Neuronal stem cell (in vitro differentiated cells): Measurements from ENCODE around the gene PIGZ.

ENCODE experiments used
- DNase-seq: peaks from one replicate; pipeline ENCODE4 v3.0.0-alpha.2; 2013; ENCODE audit warnings: low spot score
- H2AFZ ChIP-seq: one replicate; pipeline ENCODE4 v1.6.1; 2013; ENCODE audit warnings: mild to moderate bottlenecking, low read length, inconsistent platforms
- H2AK5ac ChIP-seq: 2 replicates; pipeline ENCODE4 v1.6.1; 2013; ENCODE audit warnings: low read depth, mild to moderate bottlenecking, inconsistent platforms, low read length, moderate library complexity, mixed read lengths
- H2BK120ac ChIP-seq: 2 replicates; pipeline ENCODE4 v1.6.1; 2013; ENCODE audit warnings: low read depth, mild to moderate bottlenecking, inconsistent platforms, low read length, moderate library complexity, mixed read lengths
- H2BK12ac ChIP-seq: one replicate; pipeline ENCODE4 v1.6.1; 2013; ENCODE audit warnings: low read length, inconsistent platforms
- H2BK15ac ChIP-seq: 2 replicates; pipeline ENCODE4 v1.6.1; 2013; ENCODE audit warnings: mild to moderate bottlenecking, low read length, inconsistent platforms, mixed read lengths
- H2BK5ac ChIP-seq: one replicate; pipeline ENCODE4 v1.6.1; 2013; ENCODE audit warnings: inconsistent platforms, mild to moderate bottlenecking, low read length, moderate library complexity
- H3K14ac ChIP-seq: one replicate; pipeline ENCODE4 v1.6.1; 2013; ENCODE audit warnings: low read length, inconsistent platforms
- H3K18ac ChIP-seq: 2 replicates; pipeline ENCODE4 v1.6.1; 2013; ENCODE audit warnings: low read length, inconsistent platforms
- H3K23ac ChIP-seq: 2 replicates; pipeline ENCODE4 v1.6.1; 2013; ENCODE audit warnings: low read depth, mild to moderate bottlenecking, mixed read lengths, low read length, inconsistent platforms; ENCODE audit not compliant: poor library complexity
- H3K27ac ChIP-seq: replicated peaks from 3 replicates; pipeline ENCODE4 v1.5.1; 2013; ENCODE audit warnings: low read length, inconsistent platforms
- H3K27me3 ChIP-seq, 3 experiments: 2 replicates each; pipeline ENCODE4 v1.6.1; 2013; ENCODE audit warnings: low read length in 3 of 3, mild to moderate bottlenecking in 2 of 3, inconsistent platforms in 1 of 3, low read depth in 1 of 3, mixed read lengths in 1 of 3, moderate library complexity in 1 of 3; ENCODE audit not compliant: control insufficient read depth in 3 of 3, insufficient read depth in 3 of 3
- H3K36me3 ChIP-seq, 2 donors: replicated peaks in 1 of 2; 2 replicates each; pipeline ENCODE4 v1.6.1; 2013; ENCODE audit warnings: low read length in 2 of 2; ENCODE audit not compliant: control insufficient read depth in 2 of 2, insufficient read depth in 2 of 2
- H3K4ac ChIP-seq: 2 replicates; pipeline ENCODE4 v1.6.1; 2013; ENCODE audit warnings: inconsistent platforms, mild to moderate bottlenecking, low read length, moderate library complexity
- H3K4me1 ChIP-seq, 2 donors: 1 replicate in 1 of 2; 2 replicates in 1 of 2; pipeline ENCODE4 v1.6.1; 2013; ENCODE audit warnings: low read length in 2 of 2, low read depth in 1 of 2; ENCODE audit not compliant: control insufficient read depth in 2 of 2, insufficient read depth in 1 of 2
- H3K4me2 ChIP-seq: one replicate; pipeline ENCODE4 v1.6.1; 2013; ENCODE audit warnings: mild to moderate bottlenecking, low read length, inconsistent platforms; ENCODE audit not compliant: insufficient read depth, poor library complexity, severe bottlenecking
- H3K4me3 ChIP-seq, 2 donors: 2 replicates each; pipeline ENCODE4 v1.5.1; 2013; ENCODE audit warnings: low read length in 2 of 2, mild to moderate bottlenecking in 2 of 2, inconsistent platforms in 1 of 2, moderate library complexity in 1 of 2
- H3K79me1 ChIP-seq: one replicate; pipeline ENCODE4 v1.6.1; 2013; ENCODE audit warnings: low read depth, mild to moderate bottlenecking, inconsistent platforms, low read length, moderate library complexity
- H3K9ac ChIP-seq: one replicate; pipeline ENCODE4 v1.6.1; 2013; ENCODE audit warnings: mild to moderate bottlenecking, low read depth, low read length, inconsistent platforms; ENCODE audit not compliant: poor library complexity
- H3K9me3 ChIP-seq, 2 donors: replicated peaks in 1 of 2; 2 replicates each; pipeline versions ENCODE3 to v1.6.1; 2013; ENCODE audit warnings: low read length in 2 of 2, mild to moderate bottlenecking in 2 of 2, inconsistent platforms in 1 of 2, low read depth in 1 of 2, mixed read lengths in 1 of 2, moderate library complexity in 1 of 2; ENCODE audit not compliant: control insufficient read depth in 2 of 2, insufficient read depth in 1 of 2
- H4K8ac ChIP-seq: one replicate; pipeline ENCODE4 v1.6.1; 2013; ENCODE audit warnings: low read depth, mild to moderate bottlenecking, inconsistent platforms, low read length, moderate library complexity
- H4K91ac ChIP-seq: one replicate; pipeline ENCODE4 v1.6.1; 2013; ENCODE audit warnings: low read length, low read depth, mild to moderate bottlenecking, inconsistent platforms; ENCODE audit not compliant: poor library complexity
- WGBS, 2 donors: extraction: QIAGEN DNeasy Blood & Tissue Kit; methylation state at CpG; one replicate each; pipeline ENCODE4 v1.1.7; 2013; ENCODE audit warnings: missing lambda C conversion rate in 2 of 2, mixed read lengths in 1 of 2; ENCODE audit not compliant: insufficient read length in 2 of 2, insufficient replicate concordance in 1 of 2; ENCODE audit errors: extremely low coverage in 2 of 2; 5-methylcytosine and 5-hydroxymethylcytosine counted together

PIGZ gene

GRCh38 chr3:197007296-197007940 lies 38.8 kb upstream of the PIGZ start:
- no peak overlapping the region for H2BK12ac ChIP-seq
- DNase-seq: no peak
- H3K4me2 ChIP-seq: no peak overlapping the region
- H2AFZ ChIP-seq: no peak overlapping the region
- no peak overlapping the region for H3K9ac ChIP-seq
- no peak overlapping the region for H2AK5ac ChIP-seq
- no peak overlapping the region for H2BK5ac ChIP-seq
- no peak overlapping the region for H2BK120ac ChIP-seq
- no peak overlapping the region for H4K8ac ChIP-seq
- H3K4ac ChIP-seq: no peak overlapping the region
- H2BK15ac ChIP-seq: no peak overlapping the region
- no peak overlapping the region for H3K14ac ChIP-seq
- H3K23ac ChIP-seq: no peak overlapping the region
- peaks cover 0 to 5% (median 0%) of the 10 kb centered on the region in 3 experiments for H3K27me3 ChIP-seq
- peaks cover 0 to 1% of the 10 kb centered on the region in 2 donors for H3K36me3 ChIP-seq
- H3K4me1 ChIP-seq: peaks cover 10 to 14% of the 10 kb centered on the region in 2 donors
- no peak overlapping the region for H3K18ac ChIP-seq
- H3K9me3 ChIP-seq: peaks cover 0 to 15% of the 10 kb centered on the region in 2 donors
- no peak overlapping the region for H3K27ac ChIP-seq
- no peak overlapping the region for H3K4me3 ChIP-seq
- H3K79me1 ChIP-seq: no peaks in the 10 kb centered on the region
- no peak overlapping the region for H4K91ac ChIP-seq
- no CpG with 5 or more reads among the region's 12 CpGs for WGBS, 2 donors

GRCh38 chr3:197006860-197007259 lies 38.2 kb upstream of the PIGZ start:
- Histone ChIP-seq H2BK15ac (no peak overlapping the region), H3K9ac (no peak overlapping the region), H2BK12ac (no peak overlapping the region), H3K27ac (no peak overlapping the region), H3K23ac (no peak overlapping the region), H3K36me3 (peaks cover 0 to 1% of the 10 kb centered on the region in 2 donors), H2AK5ac (no peak overlapping the region), H3K4me1 (peaks cover 5 to 10% of the 10 kb centered on the region in 2 donors), H4K91ac (no peak overlapping the region), H3K4ac (no peak overlapping the region), H3K14ac (no peak overlapping the region), H2BK5ac (no peak overlapping the region), H4K8ac (no peak overlapping the region), H2BK120ac (no peak overlapping the region), H3K27me3 (peaks cover 0 to 5% (median 0%) of the 10 kb centered on the region in 3 experiments), H3K4me3 (no peak overlapping the region), H3K18ac (no peak overlapping the region), H3K9me3 (peaks cover 0 to 15% of the 10 kb centered on the region in 2 donors), H2AFZ (no peak overlapping the region), H3K4me2 (no peak overlapping the region), H3K79me1 (no peaks in the 10 kb centered on the region)
- DNase-seq: no peak
- no CpG with 5 or more reads among the region's 5 CpGs for WGBS, 2 donors

GRCh38 chr3:197006446-197006845 lies 37.8 kb upstream of the PIGZ start:
- Histone ChIP-seq H4K8ac (no peak overlapping the region), H2BK5ac (no peak overlapping the region), H3K4me3 (no peak overlapping the region), H2AFZ (no peak overlapping the region), H3K14ac (no peak overlapping the region), H3K4ac (no peak overlapping the region), H2BK15ac (no peak overlapping the region), H4K91ac (no peak overlapping the region), H3K79me1 (no peaks in the 10 kb centered on the region), H3K9ac (no peak overlapping the region), H2AK5ac (no peak overlapping the region), H3K27ac (no peak overlapping the region), H3K23ac (peak overlapping the region; percentile 7), H3K36me3 (peaks cover 0 to 1% of the 10 kb centered on the region in 2 donors), H3K27me3 (peaks cover 0 to 5% (median under 1%) of the 10 kb centered on the region in 3 experiments), H3K9me3 (peaks cover 0 to 15% of the 10 kb centered on the region in 2 donors), H3K4me1 (peaks cover 1 to 6% of the 10 kb centered on the region in 2 donors), H3K18ac (no peak overlapping the region), H3K4me2 (no peak overlapping the region), H2BK120ac (peak overlapping the region; percentile 29), H2BK12ac (no peak overlapping the region)
- WGBS, 2 donors: no CpG with 5 or more reads among the region's 11 CpGs
- no peak for DNase-seq

GRCh38 chr3:197003461-197004385 lies 35.1 kb upstream of the PIGZ start:
- Histone ChIP-seq H2BK12ac (no peak overlapping the region), H3K14ac (peak overlapping the region; percentile 41), H3K9me3 (peaks cover 0 to 15% of the 10 kb centered on the region in 2 donors), H2AFZ (peak overlapping the region; percentile 82), H3K79me1 (no peaks in the 10 kb centered on the region), H3K4me1 (peaks cover 0 to 5% of the 10 kb centered on the region in 2 donors), H3K4ac (peak overlapping the region; percentile 43), H2BK5ac (peak overlapping the region; percentile 20), H3K4me2 (peak overlapping the region; percentile 65), H3K4me3 (peak overlapping the region; percentile 35 to 79), H3K9ac (peak overlapping the region; percentile 64), H2BK15ac (peak overlapping the region; percentile 56), H3K27ac (no peak overlapping the region), H2AK5ac (peak overlapping the region; percentile 85), H3K18ac (peak overlapping the region; percentile 89), H4K91ac (no peak overlapping the region), H3K36me3 (peaks cover 0 to 1% of the 10 kb centered on the region in 2 donors), H2BK120ac (no peak overlapping the region), H4K8ac (no peak overlapping the region), H3K23ac (peak overlapping the region; percentile 22), H3K27me3 (peaks cover 0 to 5% (median 5%) of the 10 kb centered on the region in 3 experiments)
- no CpG with 5 or more reads among the region's 61 CpGs for WGBS, 2 donors
- DNase-seq: peak; percentile 23
